Activated T-helper 1 cell treated with anti-CD3 and anti-CD28 coated beads, Interleukin-12 subunit alpha, Interleukin-12 subunit beta, Interleukin-2, Interleukin-4 antibody, amounts not matched to agents 30 ng/mL and 10 ng/mL and 1 ng/mL, durations not matched to agents 14 hours and 24 hours and 36 hours (primary cell): ENCODE measurements around the gene ADRA2B. TPM values are rescaled to one million over a fixed set of nuclear protein-coding genes. Genes with fewer than 3 reads are reported as not detected.

Experiments
- DNase-seq: peaks from one replicate; pipeline ENCODE4 v3.0.0; 2021; ENCODE audit warnings: low spot score
- H3K27ac Mint-ChIP-seq: one replicate; pipeline ENCODE4 v1.8.0; 2021; ENCODE audit warnings: mild to moderate bottlenecking, mixed read lengths
- H3K27me3 Mint-ChIP-seq: one replicate; pipeline ENCODE4 v1.8.0; 2022; ENCODE audit warnings: mild to moderate bottlenecking, moderate library complexity, mixed read lengths; ENCODE audit not compliant: insufficient read depth
- H3K36me3 Mint-ChIP-seq: one replicate; pipeline ENCODE4 v1.8.0; 2021; ENCODE audit warnings: low read depth, mixed read lengths
- H3K4me1 Mint-ChIP-seq: one replicate; pipeline ENCODE4 v1.8.0; 2021; ENCODE audit warnings: low read depth, mixed read lengths
- H3K4me3 Mint-ChIP-seq: one replicate; pipeline ENCODE4 v1.8.0; 2021; ENCODE audit warnings: mild to moderate bottlenecking, moderate library complexity, mixed read lengths
- H3K9me3 Mint-ChIP-seq: one replicate; pipeline ENCODE4 v1.8.0; 2021; ENCODE audit warnings: mixed read lengths
- intact Hi-C: fragments of 100-400 bp; cut with micrococcal nuclease; formaldehyde crosslinking; loops from one replicate; pipeline ENCODE4 v1.15.1; 2024
- total RNA-seq: library from RNA; stranded (reverse); gene quantifications from 2 replicates; pipeline ENCODE4 v1.2.3, GENCODE V29; 2022

Gene ADRA2B
- total RNA-seq, 1 donor from 2014 or later, result 0.21 TPM

DNA sequence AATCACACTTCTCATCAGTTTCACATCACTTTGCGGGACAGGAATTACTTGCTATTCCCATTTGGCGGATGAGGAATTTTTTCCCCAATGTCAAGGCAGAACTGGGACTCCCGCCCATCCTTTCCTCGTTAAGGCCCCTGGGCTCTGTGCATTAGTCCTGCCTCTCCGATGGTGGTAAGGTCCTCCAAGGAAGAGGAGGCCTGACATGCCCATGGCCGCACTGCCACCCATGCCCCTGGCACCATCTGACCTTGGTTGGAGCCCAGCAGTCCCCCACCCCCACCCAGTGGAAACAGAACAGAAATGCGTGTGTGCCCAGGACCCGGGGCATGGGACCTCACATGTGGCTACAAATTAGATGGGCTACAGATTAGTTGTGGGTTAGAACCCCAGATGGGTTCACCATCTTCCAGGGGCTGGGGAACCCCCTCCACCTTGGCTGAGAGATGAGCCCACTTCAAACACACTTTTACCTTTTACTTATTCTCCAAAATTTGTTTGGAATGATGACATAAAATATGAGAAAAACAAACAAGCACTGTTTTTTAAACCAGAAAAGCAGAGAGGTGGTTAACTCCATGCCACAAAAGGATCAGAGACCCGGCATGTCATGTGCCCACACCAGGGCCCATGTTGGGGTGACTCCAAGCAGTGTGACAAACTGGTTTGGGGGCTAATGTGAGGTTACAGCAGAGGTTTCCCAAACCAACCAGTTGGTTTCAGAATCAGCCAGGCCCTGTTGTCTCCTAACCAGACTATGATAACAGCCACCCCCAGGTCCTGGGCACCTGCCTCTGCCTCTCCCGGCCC lies 39.8 kb upstream of the ADRA2B start:
- peaks cover 75% of the 10 kb centered on the region for H3K4me1 Mint-ChIP-seq
- H3K4me3 Mint-ChIP-seq, result peak overlapping the region; percentile 65
- no peaks in the 10 kb centered on the region for H3K27me3 Mint-ChIP-seq
- peaks cover 4% of the 10 kb centered on the region for H3K36me3 Mint-ChIP-seq
- intact Hi-C loops, result loop anchor here (2.0 to 5.0 kb wide), 3 partner anchors 53 to 624 kb away; partner anchors contain the start of genes SNRNP200 and STARD7
- H3K27ac Mint-ChIP-seq, result peak overlapping the region; percentile 87
- H3K9me3 Mint-ChIP-seq, result peaks cover 8% of the 10 kb centered on the region
- DNase-seq, result peak; percentile 37

DNA sequence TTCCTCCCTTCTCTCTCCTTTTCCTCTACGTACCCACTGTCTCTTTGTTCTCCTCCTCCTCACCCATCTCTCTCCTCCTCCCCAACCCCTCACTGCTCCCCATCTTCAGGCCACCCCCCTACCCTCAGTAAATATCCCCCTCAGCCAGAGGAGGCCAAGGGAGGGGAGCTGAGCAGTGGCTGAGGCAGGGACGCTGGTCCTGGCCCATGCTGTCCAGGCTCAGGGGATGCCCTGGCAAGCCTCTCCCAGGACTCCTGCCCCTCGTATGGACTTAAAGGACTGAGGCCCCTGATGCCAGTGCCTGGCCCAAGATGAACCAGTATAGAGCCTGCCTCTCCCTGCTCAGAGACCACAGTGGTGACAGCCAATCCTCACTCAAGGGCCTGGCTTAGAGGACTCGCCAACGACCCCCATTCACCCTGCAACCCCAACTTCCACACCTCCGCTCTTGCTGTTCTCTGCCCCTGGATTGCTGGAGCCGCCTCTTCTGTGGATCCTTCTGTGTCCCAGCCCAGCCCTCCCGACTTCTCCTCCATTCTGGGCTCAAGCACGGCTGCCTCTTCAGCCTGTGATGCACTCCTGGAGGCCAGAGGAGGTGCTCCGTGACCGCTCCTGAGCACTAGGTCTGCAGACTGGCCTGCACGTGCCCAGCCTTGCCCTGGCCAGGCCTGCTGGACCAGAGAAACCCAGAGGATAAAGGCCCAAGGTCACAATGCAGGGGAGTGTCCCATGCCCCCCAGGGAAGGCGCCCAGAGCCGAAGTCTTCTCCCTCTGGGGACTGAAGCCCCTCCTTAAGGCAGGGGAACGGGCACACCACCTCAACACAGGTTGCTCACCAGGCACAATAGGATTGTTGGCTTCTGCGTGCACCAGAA lies 38.4 kb upstream of the ADRA2B start:
- DNase-seq, result no peak
- Mint-ChIP-seq H3K9me3 (no peaks in the 10 kb centered on the region), H3K4me1 (peaks cover 72% of the 10 kb centered on the region), H3K27me3 (no peaks in the 10 kb centered on the region), H3K4me3 (no peak overlapping the region), H3K27ac (peak overlapping the region; percentile 87), H3K36me3 (no peaks in the 10 kb centered on the region)
- intact Hi-C loops, result loop anchor here (5.0 kb wide), 2 partner anchors 153 to 622 kb away; partner anchors contain the start of gene SNRNP200

DNA sequence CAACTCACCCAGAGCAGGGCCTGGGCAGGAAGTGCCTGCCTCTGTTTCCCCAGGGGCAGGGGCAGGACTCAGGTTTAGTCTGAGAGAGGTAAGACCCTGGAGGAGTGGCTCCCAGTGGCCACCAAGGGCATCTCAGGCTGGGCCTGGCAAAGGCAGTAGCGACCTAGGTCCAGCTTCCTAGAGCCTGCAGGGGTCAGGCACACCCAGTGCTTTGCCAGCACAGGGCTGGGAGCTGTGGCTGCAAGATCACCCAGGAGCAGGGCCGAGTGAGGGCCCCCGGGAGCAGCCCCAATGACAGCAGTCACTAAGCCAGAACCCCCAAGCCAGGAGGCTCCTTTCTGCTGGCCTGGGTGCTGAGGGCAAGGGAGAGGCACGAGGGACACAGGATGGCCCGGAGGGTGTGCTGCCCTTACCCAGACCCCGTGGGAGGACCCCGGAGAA lies 37.6 kb upstream of the ADRA2B start:
- intact Hi-C loops, result no loop called here
- no peaks in the 10 kb centered on the region for H3K9me3 Mint-ChIP-seq
- peaks cover 68% of the 10 kb centered on the region for H3K4me1 Mint-ChIP-seq
- no peaks in the 10 kb centered on the region for H3K36me3 Mint-ChIP-seq
- H3K27me3 Mint-ChIP-seq, result no peaks in the 10 kb centered on the region
- no peak overlapping the region for H3K27ac Mint-ChIP-seq
- H3K4me3 Mint-ChIP-seq, result no peak overlapping the region
- DNase-seq, result no peak

DNA sequence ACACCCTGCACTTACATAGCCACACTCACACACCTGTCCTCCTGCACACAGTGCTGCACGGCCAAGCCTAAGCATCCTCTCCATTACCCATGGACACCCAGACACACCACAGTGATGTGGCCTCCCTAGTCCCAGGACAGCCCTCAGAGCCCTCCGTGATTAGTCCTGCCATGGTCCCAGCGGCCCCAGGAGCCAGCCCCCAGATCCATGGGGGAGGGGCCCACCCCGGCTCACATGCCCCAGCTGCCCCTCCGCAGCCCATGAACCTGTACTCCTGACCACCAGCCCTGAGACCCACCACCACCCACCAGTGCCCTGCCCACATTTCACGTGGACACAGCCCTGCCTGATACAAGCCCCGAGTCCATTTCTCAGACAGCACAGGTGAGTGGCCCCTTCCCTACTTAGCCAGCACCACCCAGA lies 36.9 kb upstream of the ADRA2B start:
- Mint-ChIP-seq H3K4me3 (no peak overlapping the region), H3K27me3 (no peaks in the 10 kb centered on the region), H3K27ac (peak overlapping the region; percentile 70), H3K9me3 (no peaks in the 10 kb centered on the region), H3K36me3 (no peaks in the 10 kb centered on the region), H3K4me1 (peaks cover 74% of the 10 kb centered on the region)
- no peak for DNase-seq
- intact Hi-C loops, result no loop called here

DNA sequence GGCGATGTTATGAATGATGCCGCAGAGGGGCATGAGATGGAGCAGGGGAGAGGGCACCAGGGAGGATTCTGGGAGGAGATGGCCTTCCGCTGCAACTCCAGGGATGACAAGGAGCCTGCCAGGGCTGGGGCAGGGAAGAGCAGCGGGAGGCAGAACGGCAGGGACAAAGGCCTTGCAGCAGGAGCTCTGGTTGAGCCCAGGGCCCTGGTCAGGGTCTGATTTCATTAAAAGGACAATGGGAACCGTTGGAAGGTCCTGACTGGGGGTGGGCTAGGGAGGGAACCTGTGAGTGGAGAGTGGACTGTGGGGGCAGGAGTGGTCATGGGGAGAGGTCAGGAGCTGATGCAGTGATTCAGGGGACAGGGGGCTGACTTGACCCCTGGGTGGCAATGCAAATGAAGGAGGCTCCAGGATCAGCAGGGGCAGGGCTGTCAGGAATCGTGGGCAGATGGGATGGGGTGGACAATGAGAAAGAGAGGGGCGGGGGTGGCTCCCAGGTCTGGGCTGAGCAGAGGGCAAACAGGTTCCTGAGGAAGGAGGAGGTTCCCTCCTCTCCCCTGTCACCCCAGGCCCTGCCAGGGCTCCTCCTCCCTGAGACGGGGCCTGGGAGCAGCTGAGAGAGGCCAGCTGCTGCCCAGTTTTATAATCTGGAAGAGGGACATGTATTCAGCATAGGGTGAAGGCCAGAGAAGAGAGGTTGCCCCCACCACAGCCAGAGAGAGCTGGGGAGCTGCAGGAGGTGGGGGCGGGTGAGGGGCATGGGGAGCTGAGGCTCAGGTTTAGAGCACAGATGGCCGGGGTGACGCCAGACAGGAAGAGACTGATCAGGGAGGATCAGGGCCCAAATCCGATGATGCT lies 36.2 kb upstream of the ADRA2B start:
- Mint-ChIP-seq H3K9me3 (no peaks in the 10 kb centered on the region), H3K4me3 (no peak overlapping the region), H3K4me1 (peaks cover 74% of the 10 kb centered on the region), H3K36me3 (no peaks in the 10 kb centered on the region), H3K27ac (peak overlapping the region; percentile 70), H3K27me3 (no peaks in the 10 kb centered on the region)
- intact Hi-C loops, result no loop called here
- DNase-seq, result no peak

DNA sequence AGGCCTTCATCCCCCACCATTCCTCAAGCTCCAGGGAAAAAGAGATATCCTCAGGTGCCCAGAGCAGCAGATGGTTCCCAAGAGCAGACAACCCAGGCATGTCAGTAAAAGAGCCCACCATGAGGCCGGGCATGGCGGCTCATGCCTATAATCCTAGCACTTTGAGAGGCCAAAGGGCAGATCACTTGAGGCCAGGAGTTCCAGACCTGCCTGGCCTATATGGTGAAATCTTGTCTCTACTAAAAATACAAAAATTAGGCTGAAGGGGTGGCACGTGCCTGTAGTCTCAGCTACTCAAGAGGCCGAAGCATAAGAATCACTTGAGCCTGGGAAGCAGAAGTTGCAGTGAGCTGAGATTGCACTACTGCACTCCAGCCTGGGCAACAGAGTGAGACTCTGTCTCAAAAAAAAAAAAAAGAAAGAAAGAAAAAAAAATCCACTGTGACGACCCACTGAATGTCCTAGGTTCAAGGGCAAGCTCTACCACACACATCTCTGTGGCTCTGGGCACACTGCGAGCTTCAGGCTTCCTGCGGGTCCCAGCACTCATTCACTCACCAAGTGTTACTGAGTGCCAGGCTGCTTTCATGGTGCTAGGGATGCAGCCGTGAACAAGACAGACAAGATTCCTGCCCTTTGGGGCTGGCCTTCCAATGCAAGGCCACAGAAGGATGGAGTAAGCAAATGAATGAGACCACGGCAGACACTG lies 35.4 kb upstream of the ADRA2B start:
- Mint-ChIP-seq H3K27ac (peak overlapping the region; percentile 26), H3K4me1 (peaks cover 74% of the 10 kb centered on the region), H3K4me3 (no peak overlapping the region), H3K9me3 (no peaks in the 10 kb centered on the region), H3K27me3 (no peaks in the 10 kb centered on the region), H3K36me3 (no peaks in the 10 kb centered on the region)
- no peak for DNase-seq
- intact Hi-C loops, result no loop called here

DNA sequence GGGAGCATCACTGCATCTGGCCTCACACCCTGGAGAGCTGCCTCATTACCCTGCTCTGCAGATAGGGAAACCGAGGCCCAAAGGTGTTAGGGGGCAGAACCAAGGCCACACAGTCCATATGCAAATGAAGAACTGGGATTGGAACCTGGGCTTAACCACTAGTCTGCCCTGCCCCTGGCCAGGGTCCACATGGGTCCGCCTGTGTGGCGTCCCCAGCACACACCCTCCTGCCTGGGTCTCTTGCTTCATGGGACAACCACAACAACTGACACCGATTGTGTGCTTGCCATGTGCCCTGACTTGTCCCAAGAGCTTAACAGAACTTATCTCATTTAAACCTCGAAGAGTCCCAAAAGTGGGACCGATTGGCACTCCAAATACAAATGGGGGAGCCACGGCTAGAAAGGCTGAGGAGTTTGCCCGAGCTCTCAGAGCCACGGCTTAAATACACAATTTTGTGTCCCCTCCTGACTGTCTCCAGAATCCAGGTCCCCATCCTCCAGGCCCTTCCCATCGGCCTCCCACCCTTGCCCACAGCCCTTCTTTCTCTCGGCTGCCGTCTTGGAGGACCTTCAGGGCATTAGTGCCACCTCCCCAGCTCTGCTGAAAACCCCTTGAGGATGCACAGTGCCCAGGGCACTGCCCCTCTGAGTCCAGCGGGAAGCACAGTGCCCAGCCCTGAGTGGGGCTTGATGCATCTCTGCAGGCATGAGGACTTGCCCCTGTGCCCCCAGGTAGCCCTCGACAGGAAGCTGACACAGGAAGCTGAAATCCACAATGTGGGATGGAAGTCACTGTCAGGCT lies 34.6 kb upstream of the ADRA2B start:
- no peak for DNase-seq
- Mint-ChIP-seq H3K36me3 (no peaks in the 10 kb centered on the region), H3K9me3 (no peaks in the 10 kb centered on the region), H3K4me3 (no peak overlapping the region), H3K4me1 (peaks cover 74% of the 10 kb centered on the region), H3K27me3 (no peaks in the 10 kb centered on the region), H3K27ac (peak overlapping the region; percentile 26)
- intact Hi-C loops, result no loop called here

DNA sequence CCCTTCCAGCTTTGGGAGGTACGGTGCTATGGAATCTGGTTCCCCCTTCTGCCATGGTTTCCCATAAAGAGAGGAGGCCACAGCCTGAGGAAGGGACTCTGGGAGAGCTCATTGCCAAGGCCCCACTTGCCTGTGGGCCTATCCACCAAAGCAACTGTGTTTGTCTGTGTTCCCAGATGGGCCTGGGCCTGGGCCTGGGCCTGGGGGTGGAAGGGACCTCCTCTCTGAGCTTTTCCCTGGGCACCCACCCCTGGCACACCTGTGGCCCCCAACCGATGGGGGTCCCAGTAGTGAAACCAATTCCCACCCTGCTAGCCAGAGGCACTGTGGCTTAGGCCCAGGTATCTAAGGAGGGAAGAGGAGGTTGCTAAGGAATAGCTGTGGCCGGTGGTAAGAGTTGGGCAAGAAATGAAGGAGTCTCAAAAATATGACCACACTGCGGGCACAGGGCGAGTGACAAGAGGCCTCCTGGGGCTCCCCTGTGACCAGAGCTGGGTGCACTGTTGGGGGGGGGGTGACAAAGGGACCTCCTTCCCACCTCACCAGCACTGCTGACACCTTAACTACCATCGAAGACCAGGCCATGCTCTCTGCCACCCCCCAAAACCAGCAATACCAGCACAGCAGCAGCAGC lies 33.8 kb upstream of the ADRA2B start:
- Mint-ChIP-seq H3K27ac (peak overlapping the region; percentile 79), H3K36me3 (no peaks in the 10 kb centered on the region), H3K9me3 (no peaks in the 10 kb centered on the region), H3K4me3 (no peak overlapping the region), H3K27me3 (no peaks in the 10 kb centered on the region), H3K4me1 (peaks cover 72% of the 10 kb centered on the region)
- intact Hi-C loops, result no loop called here
- DNase-seq, result no peak

DNA sequence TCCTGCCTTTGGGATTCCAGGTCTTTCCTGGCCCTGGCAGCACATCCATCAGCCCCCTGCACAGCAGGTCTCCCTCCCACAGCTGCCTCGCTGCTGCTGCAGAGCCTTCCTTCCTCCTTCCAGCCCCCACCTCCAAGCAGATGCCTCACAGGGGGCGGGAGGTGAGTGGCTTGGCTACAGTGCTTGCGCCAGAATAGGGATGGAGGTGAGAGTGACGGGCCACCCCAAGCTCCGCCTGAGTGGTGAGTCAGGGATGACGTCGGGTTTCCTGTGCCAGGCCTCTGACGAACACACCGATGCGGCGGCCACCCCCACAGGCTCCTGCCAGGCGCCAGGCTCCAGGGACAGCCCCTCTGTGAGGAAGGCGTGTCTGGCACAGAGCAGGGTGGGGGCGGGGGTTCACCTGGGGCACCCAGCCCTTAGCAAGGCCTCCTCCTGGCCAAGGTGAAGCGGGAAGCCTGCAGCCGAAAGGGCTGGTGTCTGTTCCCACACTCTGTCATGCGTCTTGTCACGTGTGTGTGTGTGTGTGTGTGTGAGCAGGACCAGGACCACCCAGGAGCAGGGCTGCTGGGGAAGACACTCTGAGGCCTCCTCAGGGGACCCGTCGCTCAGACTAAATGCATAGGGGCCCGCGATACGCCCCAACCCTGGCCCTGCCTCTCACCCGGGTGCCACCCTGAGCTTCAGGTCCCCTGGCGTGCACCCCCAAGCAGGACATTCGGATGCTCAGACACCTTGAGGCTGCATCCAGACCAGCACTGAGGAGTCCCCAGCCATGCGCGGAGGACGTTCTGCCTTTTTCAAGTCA lies 32.2 kb upstream of the ADRA2B start:
- peak; percentile 91 for DNase-seq
- Mint-ChIP-seq H3K27ac (peak overlapping the region; percentile 99), H3K36me3 (peaks cover 11% of the 10 kb centered on the region), H3K27me3 (peaks cover 2% of the 10 kb centered on the region), H3K9me3 (no peaks in the 10 kb centered on the region), H3K4me1 (peaks cover 75% of the 10 kb centered on the region), H3K4me3 (peak overlapping the region; percentile 88)
- intact Hi-C loops, result loop anchor here (1.0 to 10.0 kb wide), 4 partner anchors 9 to 1516 kb away; partner anchors contain the start of genes ACTR1B and C2orf92

DNA sequence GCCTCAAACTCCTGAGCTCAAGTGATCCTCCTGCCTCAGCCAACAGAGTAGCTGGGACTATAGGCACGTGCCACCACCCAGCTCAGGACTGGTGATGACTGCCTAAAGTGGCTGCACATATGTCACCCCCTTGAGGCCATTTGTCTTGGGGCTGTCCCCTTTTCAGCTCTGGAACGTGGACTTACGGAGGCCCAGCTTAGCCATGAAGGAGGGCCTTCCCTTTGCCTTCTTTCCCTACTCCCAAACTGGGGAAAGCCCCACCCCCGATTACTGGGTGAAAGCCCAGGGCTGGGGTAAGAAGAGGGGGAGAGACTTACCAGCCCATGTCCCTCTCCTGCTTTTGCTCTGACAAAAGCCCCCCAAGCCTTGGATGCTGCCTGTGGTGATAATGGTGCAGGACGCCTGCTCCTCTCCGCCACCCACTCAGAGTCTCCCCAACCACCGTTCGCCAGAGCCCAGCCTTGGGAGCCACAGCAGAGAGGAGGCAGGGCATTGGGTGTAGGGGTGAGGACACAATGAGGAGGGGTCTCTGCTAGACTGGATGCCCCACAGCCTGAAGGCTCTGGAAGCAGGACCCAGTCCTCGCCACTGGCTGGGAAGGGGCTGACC lies 31.3 kb upstream of the ADRA2B start:
- peaks cover 66% of the 10 kb centered on the region for H3K4me1 Mint-ChIP-seq
- no peak for DNase-seq
- H3K4me3 Mint-ChIP-seq, result peak overlapping the region; percentile 88
- H3K27me3 Mint-ChIP-seq, result peaks cover 2% of the 10 kb centered on the region
- H3K27ac Mint-ChIP-seq, result peak overlapping the region; percentile 99
- no peaks in the 10 kb centered on the region for H3K9me3 Mint-ChIP-seq
- intact Hi-C loops, result loop anchor here (1.0 to 10.0 kb wide), 4 partner anchors 10 to 1517 kb away; partner anchors contain the start of genes ACTR1B and C2orf92
- peaks cover 20% of the 10 kb centered on the region for H3K36me3 Mint-ChIP-seq
